HL-60/S4 treated with retinoic acid at 250 ng/mL for 4 days and 3 days (cell line): ENCODE results near the gene CABP7.

Experiments used
- in situ Hi-C: fragments of 300-500 bp; cut with MboI; formaldehyde crosslinking; loops from 2 replicates; pipeline ENCODE4 v1.7.0; 2022; ENCODE audit warnings: low sequenced_read_pairs

CABP7 gene

DNA sequence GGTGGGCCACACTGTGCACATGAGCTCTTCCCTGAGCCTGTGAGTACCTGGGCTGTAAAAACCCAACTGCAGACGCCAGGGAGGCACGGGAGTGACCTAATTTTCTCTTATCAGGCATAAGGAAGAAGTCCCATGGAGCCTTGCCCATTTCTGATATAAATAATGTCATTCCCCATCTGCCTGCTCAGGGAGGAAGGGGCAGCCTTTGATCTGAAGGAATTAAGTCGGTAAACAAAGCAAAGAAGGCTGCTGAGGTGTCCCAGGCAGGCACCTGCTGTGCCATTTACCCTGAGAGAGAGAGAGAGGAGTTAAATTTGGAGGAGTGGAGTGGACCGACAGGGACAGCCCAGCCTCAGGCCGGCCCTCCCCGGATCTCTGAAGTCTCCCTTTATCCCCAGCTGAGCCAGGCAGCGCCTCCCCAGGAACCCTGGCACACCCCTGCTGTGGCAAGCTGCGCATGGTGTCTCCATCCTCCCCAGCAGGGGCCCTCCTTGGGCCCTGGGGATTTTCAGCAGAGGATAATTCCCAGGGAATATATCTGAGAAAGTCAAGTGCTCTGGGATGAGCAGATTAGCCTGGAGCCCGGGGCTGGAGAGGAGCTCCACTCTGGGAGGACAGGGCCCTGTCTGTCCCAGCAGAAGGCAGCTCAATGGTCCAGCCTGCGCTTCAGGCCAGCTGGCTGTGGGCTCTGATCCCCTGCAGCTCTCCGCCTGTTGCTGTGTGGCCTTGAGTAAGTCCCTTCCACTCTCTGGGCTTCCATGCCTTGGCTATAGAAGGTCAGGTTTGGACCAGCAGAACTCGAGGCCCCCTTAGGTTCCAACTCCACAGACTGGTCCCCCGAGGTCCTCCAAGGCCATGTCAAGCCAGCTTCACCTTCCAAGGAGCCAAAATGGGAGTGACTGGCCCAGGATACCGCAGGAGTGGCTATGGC, 17.5 kb upstream of the CABP7 start:
- in situ Hi-C loops = loop anchor here (25.0 kb wide), 1 partner anchor 110 kb away; no protein-coding TSS in a partner anchor

- in situ Hi-C loops = loop anchor here (25.0 kb wide), 1 partner anchor 109 kb away; no protein-coding TSS in a partner anchor
These were observed 16.8 kb upstream of the CABP7 start for GRCh38 chr22:29702931-29703501.

DNA sequence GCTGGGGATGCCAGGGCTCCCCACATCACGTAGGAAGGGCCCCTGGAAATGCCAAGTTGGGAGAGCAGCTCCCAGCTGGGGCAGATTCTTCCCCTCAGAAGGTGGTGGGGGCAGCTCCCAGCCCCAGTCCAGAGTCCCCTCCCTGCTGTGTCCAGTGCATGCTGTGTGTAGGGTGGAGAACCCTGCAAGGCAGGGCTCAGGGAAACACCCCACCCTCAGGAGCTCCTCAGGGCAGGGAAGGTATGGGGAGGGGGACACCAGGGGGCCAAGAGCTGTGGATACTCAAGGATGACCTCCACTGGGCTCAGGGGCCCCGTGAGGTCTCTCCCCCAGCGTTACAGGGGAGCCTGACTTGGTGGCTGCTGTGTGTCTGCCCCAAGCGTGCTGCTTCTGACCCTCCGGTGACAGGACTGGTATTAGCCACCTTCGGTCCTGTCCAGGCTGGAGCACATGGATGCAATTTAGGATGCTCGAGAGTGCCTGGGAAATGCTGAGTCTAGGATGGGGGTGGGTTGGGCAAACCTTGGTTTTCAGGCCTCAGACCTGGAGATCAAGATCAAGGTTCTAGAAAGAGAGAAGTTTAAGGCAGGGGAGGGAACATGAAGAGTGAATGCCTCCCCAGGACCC, 16.1 kb upstream of the CABP7 start:
- in situ Hi-C loops = loop anchor here (25.0 kb wide), 1 partner anchor 109 kb away; no protein-coding TSS in a partner anchor

DNA sequence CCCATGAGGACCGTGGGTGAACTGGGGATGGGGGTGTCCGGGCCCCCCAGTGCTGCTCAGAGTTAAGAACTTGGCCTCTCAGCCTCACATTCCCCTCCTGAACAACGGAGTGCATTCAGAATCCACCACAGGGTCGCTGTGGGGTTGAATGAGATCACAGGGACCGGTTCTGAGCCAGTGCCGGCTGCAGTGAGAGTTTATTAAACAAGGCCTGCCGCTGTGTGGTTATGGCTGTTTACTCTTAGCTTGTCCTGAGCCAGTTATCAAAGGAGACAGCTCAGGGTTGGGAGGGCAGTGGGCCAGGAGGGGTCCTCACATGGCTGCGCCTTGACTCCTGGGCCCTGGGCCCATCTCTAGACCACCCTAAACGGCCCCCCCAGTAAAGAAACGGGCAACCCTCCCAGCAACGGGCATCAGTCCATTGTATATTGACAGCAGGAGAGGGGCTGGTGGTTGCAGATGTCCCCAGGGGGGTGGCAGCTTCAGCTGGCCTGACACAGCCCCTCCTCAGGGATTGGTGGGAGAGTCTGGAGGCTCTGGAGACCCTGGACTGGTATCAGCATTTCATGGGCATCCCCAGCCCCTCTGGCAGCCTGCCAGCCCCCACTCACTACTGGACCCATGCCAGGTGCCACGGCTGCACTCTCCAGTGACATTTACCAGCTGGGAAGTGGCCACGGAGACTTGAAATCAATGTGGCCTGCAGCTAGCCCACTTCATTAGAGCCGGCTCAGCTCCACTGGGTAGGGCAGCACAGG, 15.1 kb upstream of the CABP7 start:
- in situ Hi-C loops = loop anchor here (25.0 kb wide), 1 partner anchor 108 kb away; no protein-coding TSS in a partner anchor

- in situ Hi-C loops = loop anchor here (25.0 kb wide), 1 partner anchor 107 kb away; no protein-coding TSS in a partner anchor
These were observed 14.2 kb upstream of the CABP7 start for GRCh38 chr22:29705651-29706050.

DNA sequence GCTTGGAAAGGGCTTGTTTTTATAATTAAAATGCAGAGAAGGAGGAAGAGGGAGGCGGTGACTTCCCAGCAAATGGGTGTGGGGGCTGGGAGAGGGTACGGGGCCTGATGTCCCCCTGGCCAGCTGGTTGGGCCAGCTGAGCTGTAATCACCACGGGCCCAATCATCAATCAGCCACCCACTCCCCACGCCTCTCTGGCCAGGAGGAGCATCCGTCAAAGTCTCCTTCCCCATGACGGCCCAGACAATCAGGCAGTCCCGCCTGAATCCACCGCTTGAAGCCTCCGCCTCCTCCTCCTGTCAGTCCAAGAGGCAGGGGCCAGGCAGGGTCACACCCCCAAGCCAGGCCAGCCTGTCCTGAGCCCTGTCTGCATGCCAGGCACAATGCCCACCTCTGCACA, 13.3 kb upstream of the CABP7 start:
- in situ Hi-C loops = loop anchor here (25.0 kb wide), 1 partner anchor 106 kb away; no protein-coding TSS in a partner anchor

DNA sequence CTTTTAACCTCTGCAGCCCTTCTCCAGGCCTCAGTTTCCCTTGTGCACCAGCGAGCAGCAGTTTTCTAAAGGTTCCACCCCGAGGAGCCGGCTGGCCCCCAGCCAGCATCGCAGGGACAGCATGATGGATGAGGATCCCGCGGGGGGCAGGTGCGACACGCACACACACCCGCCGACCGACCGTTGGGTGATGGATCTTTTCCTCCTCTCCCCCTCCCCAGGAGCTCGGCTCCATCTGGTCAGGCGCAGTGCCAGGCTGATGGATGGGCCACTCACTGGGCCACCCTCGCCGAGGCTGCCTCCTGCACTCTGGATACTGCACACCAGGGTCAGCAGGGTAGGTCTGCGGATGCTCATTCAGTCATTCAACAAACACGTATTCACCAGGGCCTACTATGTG, 12.8 kb upstream of the CABP7 start:
- in situ Hi-C loops = loop anchor here (25.0 kb wide), 1 partner anchor 105 kb away; no protein-coding TSS in a partner anchor

DNA sequence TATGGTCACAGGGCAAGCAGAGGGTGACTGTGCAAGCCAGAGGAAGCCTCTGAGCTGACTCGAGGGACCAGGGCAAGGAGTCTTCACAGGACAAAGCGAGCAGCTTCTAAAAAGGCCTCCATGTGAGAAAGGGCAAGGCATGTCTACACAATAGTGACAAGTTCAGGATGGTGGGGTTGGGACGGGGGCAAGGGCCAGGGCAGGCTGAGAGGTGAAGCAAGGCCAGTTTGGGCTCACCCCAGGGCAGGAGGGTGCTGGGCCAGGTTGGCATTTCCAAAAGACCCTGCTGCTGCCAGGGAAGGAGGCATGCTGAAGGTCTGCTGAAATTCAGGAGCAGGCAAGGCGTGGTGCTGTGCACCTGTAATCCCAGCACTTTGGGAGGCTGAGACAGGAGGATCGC, 12.3 kb upstream of the CABP7 start:
- in situ Hi-C loops = loop anchor here (25.0 kb wide), 1 partner anchor 105 kb away; no protein-coding TSS in a partner anchor

DNA sequence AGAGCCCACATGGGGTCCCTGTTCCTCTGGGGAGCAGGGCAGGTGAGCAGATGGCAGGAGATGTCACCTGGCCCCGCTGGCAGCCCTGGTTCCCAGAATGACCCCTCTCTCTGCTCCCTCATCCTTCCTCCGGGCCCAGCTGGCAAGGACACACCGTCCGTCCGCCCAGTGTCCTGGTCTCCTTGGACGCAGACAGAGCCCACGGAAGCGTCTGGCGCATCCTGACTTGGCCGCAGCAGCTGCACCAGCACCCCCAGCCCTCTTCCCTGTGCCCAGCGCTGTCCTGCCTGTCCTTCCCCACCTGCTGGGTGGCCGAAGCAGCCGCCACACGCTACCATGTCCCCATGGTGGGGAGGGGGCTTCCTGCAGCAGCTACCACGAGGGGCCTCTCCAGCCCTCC, 9.6 kb upstream of the CABP7 start:
- in situ Hi-C loops = loop anchor here (25.0 kb wide), 1 partner anchor 102 kb away; no protein-coding TSS in a partner anchor

DNA sequence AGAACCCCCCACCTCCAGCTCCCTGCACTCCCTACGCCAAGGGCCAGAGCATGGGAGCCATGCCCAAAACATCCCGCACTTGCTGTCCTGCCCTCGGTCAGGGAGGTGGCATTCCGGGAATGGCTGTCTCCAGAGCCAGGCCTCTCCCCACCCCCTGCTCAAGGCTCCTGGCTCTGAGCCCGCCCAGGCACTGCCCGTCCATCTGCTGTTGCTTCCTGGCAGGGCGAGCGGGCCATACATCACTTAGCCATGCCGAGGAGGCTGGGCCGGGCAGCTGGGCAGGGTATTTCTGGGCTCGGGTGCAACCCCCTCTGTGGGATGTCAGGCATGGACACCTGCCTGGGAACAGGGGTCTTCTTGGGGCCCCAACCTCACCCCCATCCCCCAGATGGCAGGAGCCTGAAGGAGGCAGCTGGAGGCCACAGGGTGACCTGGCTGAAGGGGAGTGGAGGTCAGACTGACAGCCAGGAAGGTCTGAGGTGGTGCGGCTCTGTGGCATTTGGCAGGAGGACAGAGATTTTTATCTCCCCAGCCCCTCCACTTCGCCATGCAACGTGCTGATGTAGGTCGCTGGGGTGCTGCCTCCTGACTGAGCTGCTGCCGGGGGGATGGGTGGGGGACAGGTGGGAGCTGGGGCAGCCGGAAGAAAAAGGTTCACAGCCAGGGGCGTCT, 8.7 kb upstream of the CABP7 start:
- in situ Hi-C loops = loop anchor here (25.0 kb wide), 1 partner anchor 101 kb away; no protein-coding TSS in a partner anchor

DNA sequence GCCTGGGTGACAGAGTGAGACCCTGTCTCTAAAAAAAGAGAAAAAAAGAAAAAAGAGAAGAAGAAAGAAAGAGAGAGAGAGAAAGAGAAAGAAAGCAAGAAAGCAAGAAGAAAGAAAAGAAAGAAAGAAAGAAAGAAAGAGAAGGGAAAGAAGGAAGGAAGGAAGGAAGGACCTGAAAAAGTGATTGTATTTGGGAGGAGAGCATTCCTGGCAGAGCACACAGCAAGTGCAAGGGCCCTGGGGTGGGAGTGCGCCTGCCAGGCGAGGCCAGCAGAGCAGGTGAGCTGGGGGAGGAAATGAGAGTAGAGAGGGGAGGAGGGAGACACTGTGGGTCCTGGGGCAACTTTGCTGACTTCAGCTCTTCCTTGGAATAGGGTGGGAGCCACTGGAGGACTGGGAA, 7.7 kb upstream of the CABP7 start:
- in situ Hi-C loops = loop anchor here (25.0 kb wide), 1 partner anchor 100 kb away; no protein-coding TSS in a partner anchor

DNA sequence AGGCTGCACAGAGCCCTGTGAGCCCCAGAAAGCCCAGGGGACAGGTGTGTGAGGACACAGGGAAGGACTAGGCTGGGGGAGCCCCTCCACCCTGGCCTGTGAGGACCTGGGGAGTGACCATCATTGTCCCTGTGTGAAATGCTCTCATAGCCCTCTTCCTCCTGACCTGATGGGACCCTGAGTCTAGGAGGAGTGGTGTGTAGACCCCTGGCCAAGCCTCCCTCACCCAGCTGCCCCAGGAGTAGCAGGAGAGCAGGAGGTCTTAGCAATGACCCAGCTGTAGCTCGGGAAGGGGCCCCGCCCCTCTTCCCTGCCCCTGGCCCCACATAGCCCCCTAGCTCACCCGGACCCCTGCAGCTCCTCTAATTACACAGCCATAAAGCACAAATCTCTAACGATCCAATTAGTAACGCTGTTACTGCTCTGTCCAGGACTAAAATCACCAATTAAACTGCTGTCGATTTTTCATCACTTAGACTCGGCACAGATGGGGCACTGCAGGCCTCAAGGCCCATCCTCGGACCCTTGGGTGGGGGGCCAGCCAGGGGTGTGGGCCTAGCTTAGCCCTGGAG, 6.6 kb upstream of the CABP7 start:
- in situ Hi-C loops = loop anchor here (25.0 kb wide), 1 partner anchor 99 kb away; no protein-coding TSS in a partner anchor

- in situ Hi-C loops = loop anchor here (25.0 kb wide), 1 partner anchor 97 kb away; no protein-coding TSS in a partner anchor
These were observed 4.6 kb upstream of the CABP7 start for GRCh38 chr22:29715240-29715639.

GRCh38 chr22:29715705-29716104, 4.1 kb upstream of the CABP7 start:
- in situ Hi-C loops = loop anchor here (25.0 kb wide), 1 partner anchor 97 kb away; no protein-coding TSS in a partner anchor

- in situ Hi-C loops = loop anchor here (25.0 kb wide), 1 partner anchor 95 kb away; no protein-coding TSS in a partner anchor
These were observed 2.8 kb upstream of the CABP7 start for GRCh38 chr22:29716814-29717545.

DNA sequence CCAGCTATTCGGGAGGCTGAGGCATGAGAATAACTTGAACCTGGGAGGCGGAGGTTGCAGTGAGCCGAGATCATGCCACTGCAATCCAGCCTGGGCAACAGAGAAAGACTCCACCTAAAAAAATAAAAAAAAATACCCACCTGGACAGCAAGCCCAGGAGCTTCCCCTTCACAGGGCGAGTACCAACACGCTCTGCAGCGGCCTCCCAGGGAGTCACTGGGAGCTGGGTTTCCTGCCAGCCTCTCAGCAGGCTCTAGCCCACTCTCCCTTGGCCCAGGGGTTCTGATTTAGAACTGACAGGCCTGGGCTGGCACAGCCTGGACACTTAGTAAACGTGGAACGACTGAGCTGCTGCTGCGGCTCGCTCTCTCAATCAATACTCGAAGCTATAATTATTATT, 2.0 kb upstream of the CABP7 start:
- in situ Hi-C loops = loop anchor here (25.0 kb wide), 1 partner anchor 95 kb away; no protein-coding TSS in a partner anchor

DNA sequence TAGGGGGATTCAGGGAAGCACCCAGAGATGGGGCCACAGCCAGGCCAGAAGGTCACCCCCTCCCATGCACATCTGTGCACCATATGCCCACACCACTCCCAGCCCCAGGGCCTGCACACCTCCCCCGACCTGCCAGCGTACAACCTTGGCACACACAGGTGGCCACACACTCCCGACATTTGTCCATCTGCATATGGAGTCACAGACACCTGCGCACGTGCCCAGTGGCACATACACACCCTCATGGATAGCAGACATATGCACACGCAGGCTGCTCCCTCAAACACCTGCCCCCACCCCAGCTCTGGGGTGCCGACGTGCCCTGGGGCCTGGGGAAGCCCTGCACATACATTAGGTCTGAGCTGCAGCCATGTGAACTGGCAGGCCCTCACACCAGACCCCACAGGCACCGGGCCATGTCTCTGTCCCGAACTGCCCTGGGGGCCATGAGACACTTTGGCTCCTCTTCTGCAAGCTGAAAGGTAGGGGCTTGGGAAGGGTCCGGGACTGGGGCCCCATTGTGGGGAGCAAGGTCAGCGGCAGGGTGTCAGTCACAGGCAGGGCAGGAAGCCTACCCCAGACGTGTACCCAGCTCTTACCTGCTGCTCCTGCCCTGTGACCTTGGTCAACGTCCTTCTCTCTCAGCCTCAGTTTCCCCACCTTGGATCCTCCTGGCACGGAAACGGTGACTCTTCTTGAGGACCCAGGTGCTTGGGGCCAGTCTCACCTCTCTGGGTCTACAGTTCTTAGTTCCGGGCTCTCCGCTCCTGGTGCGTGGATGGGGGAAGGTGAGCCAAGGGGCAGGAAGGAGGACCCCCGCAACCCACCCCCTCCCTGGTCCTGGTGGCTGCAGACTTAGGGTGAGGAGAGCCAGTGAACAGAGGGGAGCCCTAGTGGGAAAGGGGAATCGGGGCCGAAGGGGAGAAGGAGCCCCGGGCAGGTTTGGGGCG, 579 bp upstream of the CABP7 start:
- in situ Hi-C loops = loop anchor here (25.0 kb wide), 1 partner anchor 93 kb away; no protein-coding TSS in a partner anchor
